ENCODE measurements around the gene NAT8L. TPM values are rescaled to one million over a fixed set of nuclear protein-coding genes. Genes with fewer than 3 reads are reported as not detected.
A peak's percentile ranks its signal among the peaks of the same experiment; 100 is the strongest.

Gene NAT8L
- total RNA-seq, 1 donor from 2014 or later, result 9.8 TPM

DNA sequence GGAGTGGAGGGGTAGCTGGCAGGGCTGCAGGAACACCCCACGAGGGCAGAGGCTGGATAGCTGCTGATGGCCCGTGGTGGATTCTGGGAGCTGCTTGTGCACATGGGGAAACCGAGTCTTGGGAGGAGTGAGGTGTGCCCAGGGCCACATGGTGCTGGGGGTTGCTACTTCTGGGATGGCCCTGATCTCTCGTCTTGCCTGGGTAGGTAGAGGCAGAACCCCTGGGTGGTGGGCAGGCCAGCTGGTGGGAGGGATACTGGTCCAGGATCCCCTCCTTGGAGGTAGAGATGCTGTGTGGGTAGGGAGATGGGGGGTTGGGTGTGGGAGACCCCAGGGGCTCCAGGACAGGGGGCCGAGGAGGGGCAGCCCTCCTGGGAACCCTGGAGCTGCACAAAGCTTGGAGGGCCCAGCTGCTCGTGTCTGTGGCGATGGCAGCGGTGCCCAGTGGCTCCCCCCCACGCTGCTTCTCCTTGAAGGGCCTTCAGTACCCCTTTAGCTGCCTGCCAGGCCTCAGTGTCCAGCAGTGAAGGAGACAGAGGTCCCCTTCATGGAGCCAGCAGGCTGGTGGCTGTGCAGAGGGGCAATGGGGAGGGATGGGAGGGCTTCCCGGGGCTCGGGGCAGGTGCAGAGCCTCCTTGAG lies 3.2 kb downstream of the NAT8L start:
- DNase-seq (ENCODE audit: low spot score in 2 of 2) (peak in 1 of 2 donors; percentile 26), FAIRE-seq (no peak)

DNA sequence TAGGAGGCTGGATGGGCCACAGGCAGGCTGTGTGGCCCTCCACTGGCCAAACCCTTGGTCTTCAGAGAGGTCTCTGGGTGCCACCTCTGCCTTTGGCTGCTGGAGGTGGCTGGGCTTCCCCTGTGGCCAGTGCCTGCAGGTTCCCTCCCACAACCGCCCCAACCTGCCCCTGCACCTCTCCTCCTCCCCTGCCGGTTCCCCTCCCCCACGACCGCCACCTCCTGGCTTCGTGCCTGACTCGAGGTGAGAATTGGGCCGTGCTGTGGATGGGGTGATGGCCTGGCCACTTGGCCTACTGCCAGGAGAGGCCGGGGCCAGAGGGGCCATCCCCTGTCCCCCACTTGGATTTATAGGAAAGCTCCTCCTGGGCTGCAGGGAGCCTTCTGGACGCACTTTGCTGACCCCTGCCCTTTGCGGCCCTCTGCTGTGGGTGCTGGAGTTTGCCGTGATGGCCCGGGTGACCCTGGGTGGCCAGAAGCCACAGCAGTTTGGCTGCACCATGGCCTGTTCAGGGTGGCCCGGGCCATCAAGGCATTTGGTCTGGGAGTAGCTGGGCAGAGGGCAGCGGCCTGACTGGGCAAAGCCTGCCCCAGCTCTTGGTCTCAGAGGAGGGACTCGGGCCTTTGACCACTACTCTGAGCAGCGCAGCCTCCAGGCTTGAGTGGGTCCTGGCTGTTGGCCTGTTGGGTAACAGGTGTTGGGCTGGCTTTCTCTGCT lies 3.8 kb downstream of the NAT8L start:
- FAIRE-seq (no peak), DNase-seq (ENCODE audit: low spot score in 2 of 2) (peak in 1 of 2 donors; percentile 26)

DNA sequence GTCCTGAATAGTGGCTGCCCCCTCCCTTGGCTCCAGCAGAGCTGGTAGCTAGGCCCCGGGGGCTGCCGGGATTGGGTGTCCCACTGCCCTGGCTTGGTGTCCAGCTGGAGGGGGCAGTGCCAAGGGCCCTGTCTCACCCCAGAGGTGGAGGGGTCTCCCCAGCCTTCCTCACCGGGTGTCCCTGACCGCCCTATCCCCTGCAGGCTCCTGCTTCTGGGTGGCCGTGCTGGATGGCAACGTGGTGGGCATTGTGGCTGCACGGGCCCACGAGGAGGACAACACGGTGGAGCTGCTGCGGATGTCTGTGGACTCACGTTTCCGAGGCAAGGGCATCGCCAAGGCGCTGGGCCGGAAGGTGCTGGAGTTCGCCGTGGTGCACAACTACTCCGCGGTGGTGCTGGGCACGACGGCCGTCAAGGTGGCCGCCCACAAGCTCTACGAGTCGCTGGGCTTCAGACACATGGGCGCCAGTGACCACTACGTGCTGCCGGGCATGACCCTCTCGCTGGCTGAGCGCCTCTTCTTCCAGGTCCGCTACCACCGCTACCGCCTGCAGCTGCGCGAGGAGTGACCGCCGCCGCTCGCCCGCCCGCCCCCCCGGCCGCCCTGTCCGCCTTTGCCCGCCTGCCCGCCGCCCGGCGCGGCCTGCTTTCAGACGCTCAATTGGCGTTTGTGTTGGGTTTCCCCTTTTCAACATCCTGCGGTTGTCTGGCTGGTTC lies 4.6 kb downstream of the NAT8L start:
- FAIRE-seq (no peak), DNase-seq (ENCODE audit: low spot score in 2 of 2) (peak in 1 of 2 donors; percentile 31)

DNA sequence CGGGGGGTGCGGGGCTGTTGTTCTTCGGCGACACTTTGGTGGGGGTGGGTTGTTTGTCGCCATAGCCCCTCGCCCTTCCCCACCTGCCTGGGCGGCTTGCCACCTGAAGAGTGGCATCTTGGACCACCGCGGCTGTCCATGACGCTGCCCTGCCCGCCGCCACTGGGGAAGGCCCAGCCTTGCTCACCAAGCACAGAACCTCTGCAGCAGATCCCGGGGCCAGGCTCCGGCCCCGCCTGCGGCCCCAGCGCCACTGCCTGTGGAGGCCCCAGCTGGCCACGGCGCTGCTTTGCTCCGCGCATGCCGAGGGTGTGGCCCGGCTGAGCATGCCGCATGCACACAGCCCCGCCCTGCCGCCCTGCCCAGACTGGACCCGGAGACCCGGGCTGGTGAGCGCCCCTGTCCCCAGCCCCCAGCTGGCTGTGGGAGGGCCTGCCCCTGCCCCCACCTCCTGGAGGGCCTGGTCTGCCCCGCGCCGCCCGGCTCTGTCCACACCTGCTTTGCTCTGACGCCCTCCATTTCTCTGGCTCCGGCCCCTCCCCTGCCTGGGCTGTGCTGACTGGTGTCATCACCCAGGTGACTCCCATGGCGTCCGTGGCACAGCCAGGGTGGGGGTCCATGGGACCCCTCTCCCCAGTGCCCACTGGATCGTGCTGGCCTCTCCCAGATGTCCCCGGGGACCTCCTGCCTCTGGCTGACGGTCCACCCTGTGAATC lies 5.3 kb downstream of the NAT8L start:
- FAIRE-seq (no peak), DNase-seq (ENCODE audit: low spot score in 2 of 2) (peak in 1 of 2 donors; percentile 25)

GRCh38 chr4:2065106-2065930 lies 6.2 kb downstream of the NAT8L start:
- DNase-seq (ENCODE audit: low spot score in 2 of 2) (peak in 1 of 2 donors; percentile 28), FAIRE-seq (no peak)

DNA sequence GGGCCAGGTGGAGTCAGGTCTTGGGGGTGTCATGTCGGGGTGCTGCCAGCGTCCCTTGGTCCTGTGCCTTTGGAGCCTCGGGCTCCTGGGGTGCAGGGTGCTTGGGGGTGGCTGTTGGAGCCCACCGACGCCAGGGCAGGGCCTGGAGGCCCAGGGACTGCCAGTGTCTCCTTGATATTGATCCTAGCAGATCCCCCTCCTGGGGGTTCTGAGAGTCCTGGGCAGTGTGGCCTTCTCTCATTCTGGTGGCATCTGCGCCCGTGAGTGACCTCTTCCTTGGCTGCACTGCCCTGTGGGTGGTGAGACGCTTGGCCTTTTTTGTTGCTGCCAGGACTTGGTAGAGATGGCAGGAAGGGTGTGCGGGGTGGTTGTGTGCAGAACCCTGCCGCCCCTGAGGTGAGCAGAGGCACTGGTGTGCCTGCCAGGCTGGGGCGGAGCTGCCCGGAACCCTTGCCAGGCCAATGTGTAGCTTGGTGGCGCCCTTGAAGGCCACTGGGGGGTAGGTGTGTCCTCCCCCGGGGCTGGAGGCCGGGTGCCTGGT lies 7.0 kb downstream of the NAT8L start:
- FAIRE-seq (no peak), DNase-seq (ENCODE audit: low spot score in 2 of 2) (peak in 1 of 2 donors; percentile 43)

DNA sequence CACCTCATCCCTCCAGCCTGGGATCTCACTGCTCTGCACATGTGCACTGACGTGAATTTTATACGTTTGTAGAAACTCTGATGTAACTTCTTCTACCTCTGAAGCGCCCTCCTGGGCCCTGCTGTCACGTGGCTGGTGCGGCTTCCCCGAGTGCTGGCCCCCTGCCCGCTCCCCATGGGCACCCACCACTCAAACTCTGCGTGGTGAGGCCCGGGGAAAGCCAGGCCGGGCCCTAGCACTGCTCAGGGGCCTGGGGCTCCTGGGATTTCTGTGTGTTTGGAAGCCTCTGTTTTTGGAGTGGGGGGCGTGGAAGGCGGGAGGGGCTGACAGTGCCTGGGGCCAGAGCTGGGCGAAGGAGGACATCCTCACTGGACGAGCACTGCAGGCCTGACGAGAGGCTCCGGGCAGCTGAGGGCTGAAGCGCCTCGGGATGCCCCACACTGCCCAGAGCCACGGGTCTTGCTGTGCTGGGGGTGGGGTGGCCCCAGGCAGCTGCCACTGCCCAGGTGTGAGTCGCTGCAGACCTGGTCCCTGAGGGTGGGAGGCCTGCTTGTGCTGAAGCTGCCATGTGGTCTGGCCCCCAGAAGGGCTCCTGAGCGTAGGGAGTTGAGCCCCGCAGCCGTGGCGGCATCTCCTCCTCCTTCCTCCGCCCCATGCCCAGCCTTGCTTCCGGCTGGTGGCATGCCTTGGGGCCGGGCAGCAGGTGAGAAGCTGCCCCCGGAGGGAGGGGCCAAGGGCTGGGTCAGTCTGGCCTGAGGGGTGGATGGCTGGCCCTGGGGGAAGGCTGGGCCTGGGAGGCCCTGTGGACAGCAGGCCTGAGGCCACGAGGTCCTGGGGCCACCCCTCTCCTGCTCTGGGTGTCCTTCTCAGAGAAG lies 7.7 kb downstream of the NAT8L start:
- no peak for FAIRE-seq

GRCh38 chr4:2067446-2068197 lies 8.5 kb downstream of the NAT8L start:
- DNase-seq (ENCODE audit: low spot score in 2 of 2), result peak in 1 of 2 donors; percentile 50
- FAIRE-seq, result no peak

More for the DNA sequence above, 7.7 kb downstream of the NAT8L start:
- peak in 1 of 2 donors; percentile 44 for DNase-seq (ENCODE audit: low spot score in 2 of 2)

DNA sequence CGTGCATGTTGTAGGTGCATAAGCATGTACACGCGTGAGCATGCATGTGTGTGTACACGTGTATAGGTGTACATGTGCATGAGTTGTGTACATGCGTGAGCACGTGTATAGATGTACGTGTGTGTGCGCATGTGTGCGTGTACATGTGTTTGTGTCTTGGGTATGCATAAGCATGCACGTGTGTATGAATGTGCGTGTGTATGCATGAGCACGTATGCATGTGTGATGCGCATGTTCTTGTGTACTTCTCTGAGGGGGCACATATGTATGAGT lies 9.0 kb downstream of the NAT8L start:
- DNase-seq (ENCODE audit: low spot score in 2 of 2) (no peak), FAIRE-seq (no peak)

DNA sequence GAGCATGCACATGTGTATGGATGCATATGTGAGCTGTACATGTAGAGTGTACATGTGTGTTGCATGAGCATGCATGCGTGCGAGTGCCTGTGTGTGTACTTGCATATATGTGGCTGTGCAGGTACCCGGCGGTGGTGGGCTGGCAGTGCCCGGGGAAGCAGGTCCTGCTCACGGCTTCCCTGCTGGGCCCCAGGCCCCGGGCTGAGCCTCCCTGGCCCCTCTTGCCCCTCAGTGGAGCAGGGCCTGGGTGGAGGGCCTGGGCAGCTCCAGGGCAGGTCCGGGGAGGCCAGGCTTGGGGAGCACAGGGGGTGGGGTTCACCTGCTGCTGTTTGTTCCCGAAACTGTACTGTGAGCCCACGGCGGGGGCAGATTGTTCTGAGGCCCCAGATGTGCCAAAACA lies 9.4 kb downstream of the NAT8L start:
- FAIRE-seq (no peak), DNase-seq (ENCODE audit: low spot score in 2 of 2) (peak in 1 of 2 donors; percentile 23)

DNA sequence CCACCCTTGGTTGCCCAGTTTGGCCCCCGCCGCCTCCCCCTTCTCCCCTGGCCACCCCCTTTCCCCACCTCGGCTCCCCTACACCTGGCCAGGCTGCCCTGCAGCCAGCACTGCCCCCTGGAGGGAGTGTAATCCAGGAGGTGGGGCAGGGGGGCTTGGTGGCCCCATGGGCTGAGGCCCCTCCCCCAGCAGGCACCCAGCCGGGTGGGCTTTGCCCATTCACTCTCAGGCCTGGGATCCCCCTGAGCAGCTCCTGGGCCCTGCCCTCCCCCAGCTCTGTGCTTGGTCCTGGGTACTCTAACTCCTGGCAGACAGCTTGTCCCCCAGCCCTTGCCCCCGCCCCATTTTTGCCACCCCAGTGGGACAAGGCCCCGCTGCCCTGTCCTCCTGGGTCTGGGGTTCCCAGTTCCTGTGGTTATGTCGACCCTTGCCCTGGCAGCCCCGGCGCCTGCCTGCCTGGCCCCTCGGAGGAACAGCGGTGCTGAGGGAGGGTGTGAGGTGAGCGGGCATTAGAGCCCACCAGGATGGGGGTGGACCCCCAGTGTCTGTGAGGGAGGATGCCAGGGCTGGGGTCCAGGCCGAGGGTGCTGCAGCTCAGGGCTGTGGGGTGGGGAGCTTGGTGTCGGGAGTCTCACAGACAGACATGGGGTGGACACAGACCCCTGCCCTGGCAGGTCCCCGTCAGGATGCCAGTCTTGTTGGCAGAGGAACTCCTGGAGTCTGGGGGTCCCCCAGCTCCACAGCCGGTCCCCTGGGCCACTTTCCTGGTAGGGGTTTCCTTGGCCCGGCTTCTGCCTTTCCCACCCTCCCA lies 10.2 kb downstream of the NAT8L start:
- peak in 1 of 2 donors; percentile 16 for DNase-seq (ENCODE audit: low spot score in 2 of 2)
- FAIRE-seq, result no peak

DNA sequence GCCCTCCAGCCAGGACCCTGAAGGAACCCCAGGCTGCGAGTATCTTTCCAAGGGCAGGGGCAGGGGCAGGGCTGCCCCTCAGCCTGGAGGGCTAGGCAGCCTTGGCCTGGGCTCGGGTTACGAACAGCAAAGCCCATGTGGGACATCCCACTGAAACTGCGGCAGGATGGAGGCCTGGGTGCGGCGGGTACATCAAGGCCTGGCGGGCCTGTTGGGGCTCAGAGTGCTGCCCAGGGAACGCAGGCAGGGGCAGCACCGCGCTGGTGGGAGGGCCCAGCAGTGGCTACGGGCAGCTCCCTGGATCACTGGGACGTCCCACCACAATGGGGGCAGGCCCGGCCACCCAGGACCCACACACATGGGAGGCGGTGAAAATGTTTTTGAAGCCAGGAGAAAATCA lies 10.9 kb downstream of the NAT8L start:
- FAIRE-seq (no peak), DNase-seq (ENCODE audit: low spot score in 2 of 2) (peak in 1 of 2 donors; percentile 22)

GRCh38 chr4:2070421-2071251 lies 11.5 kb downstream of the NAT8L start:
- no peak for FAIRE-seq

GRCh38 chr4:2071252-2071911 lies 12.3 kb downstream of the NAT8L start:
- FAIRE-seq, result no peak
- DNase-seq (ENCODE audit: low spot score in 2 of 2), result peak in 1 of 2 donors; percentile 19

More at GRCh38 chr4:2070421-2071251, 11.5 kb downstream of the NAT8L start:
- no peak for DNase-seq (ENCODE audit: low spot score in 2 of 2)

- peak in 1 of 2 donors; percentile 49 for DNase-seq (ENCODE audit: low spot score in 2 of 2)
- FAIRE-seq, result no peak
Observed at GRCh38 chr4:2071912-2072867, 13.1 kb downstream of the NAT8L start.

All from frontal cortex (tissue), 4 donors.